GM18499 (cell line): ENCODE data around the gene APOBEC3C.
"Not testable (repeated sequence)": the region's sequence is repeated elsewhere in the genome, so short reads cannot be mapped to it uniquely, and the experiment has no call there.

Source experiments
- ATAC-seq: cut with Tn5 transposase; IDR thresholded peaks from one replicate; pipeline ENCODE4 v1.9.1; 2021; ENCODE audit warnings: moderate number of reproducible peaks; ENCODE audit not compliant: insufficient read depth, unreplicated experiment

APOBEC3C gene

GRCh38 chr22:39013942-39014722 lies at the start of gene APOBEC3C:
TSS of gene APOBEC3C (plus strand) at chr22:39014257. CDS start at chr22:39014363, 106 bp downstream.
- ATAC-seq = no peak

GRCh38 chr22:38964306-38964705 lies 49.8 kb upstream of the APOBEC3C start:
- ATAC-seq = no peak

DNA sequence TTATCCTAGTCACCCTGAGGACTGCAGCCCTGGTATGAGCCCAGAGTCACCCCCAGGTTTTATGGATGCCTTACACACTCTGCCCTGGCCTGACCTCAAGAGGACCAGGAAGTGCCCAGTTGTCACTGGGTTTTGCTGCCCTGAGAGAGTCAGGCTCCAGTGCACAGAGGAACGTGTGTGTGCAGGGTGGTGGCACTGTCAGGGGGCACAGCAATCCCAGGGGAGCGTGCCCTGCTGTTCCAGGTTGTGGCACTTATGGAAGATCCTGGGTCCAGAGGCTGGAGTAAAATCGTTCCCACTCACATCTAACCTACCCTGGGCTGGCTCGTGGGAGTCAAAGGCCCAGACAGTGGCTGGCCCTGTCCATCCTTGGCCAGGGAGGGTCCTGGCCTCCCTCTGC lies 49.1 kb upstream of the APOBEC3C start:
- ATAC-seq = no peak

- no peak for ATAC-seq
Observed at GRCh38 chr22:38965614-38966379, 48.3 kb upstream of the APOBEC3C start.

DNA sequence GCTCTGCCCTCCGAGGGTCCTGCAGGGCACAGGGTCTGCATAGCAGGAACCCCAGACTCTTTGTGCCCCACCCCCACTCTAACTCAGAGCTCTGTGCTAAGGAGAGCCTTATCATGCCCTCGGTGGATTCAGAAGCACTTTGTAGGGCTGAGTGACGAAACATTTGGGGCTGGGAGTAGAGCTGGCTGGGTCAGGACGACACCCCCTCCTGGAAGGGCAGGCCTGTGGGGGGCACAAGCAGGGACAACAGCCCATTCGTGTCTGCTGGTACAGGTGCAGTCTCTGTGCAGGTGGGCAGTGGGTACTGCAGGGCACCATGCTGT lies 47.7 kb upstream of the APOBEC3C start:
- no peak for ATAC-seq

- ATAC-seq = no peak
Observed at GRCh38 chr22:38966942-38967341, 47.1 kb upstream of the APOBEC3C start.

- ATAC-seq = no peak
Observed at GRCh38 chr22:38967451-38968450, 46.3 kb upstream of the APOBEC3C start.

- ATAC-seq = no peak
Observed at GRCh38 chr22:38968801-38969200, 45.3 kb upstream of the APOBEC3C start.

GRCh38 chr22:38970551-38970950 lies 43.5 kb upstream of the APOBEC3C start:
- ATAC-seq = no peak

DNA sequence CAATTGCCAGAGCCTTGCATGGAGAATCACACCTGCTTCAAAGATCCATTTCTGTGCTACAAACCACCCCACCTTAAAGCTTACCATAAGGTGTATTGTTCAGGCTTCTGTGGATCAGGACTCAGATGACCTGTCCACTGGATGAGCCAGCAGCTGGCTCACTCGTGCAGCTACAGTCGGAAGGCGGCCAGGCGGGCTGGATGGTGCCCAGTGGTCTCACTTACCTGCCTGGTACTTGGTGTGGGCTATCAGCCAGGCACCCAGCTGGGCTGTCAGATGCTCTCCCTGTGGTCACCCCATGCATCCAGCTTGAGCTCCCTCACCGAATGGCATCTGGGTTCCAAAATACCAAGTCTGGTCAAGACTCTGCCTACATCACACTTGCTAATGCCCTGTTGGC lies 42.9 kb upstream of the APOBEC3C start:
- no peak for ATAC-seq

DNA sequence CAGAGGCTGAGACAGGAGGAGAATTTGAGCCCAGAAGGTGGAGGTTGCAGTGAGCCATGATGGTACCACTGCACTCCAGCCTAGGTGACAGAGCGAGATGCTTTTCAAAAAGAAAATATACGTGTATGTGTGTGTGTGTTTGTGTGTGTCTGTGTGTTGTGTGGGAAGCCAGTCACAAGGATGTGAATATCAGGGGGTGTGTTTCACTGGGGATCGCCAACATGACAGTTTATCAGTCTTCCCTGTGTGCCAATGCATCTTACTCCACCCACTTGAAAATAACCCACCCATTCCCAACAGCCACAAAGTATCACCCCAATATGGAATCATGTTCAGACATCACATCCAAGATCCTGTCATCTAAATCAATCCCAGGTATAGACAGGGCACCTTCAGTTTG lies 42.3 kb upstream of the APOBEC3C start:
- no peak for ATAC-seq

DNA sequence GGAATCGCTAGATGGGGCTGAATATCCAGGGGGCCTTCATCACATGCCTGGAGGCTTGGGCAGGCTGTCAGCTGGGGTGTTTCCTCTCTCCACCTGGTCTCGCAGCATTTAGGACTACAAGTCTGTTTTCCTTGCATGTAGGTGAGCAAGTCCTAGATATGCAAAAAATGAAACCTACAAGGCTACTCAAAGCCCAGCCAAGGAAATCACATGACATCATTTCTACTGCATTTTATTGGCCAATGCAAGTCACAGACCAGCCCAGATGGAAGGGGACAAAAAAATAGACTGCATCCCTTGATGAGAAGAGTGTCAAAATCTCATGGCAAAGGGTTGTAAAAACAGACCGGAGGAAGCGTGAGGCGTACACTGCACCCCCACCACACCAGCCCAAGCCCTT lies 41.5 kb upstream of the APOBEC3C start:
- ATAC-seq = no peak

DNA sequence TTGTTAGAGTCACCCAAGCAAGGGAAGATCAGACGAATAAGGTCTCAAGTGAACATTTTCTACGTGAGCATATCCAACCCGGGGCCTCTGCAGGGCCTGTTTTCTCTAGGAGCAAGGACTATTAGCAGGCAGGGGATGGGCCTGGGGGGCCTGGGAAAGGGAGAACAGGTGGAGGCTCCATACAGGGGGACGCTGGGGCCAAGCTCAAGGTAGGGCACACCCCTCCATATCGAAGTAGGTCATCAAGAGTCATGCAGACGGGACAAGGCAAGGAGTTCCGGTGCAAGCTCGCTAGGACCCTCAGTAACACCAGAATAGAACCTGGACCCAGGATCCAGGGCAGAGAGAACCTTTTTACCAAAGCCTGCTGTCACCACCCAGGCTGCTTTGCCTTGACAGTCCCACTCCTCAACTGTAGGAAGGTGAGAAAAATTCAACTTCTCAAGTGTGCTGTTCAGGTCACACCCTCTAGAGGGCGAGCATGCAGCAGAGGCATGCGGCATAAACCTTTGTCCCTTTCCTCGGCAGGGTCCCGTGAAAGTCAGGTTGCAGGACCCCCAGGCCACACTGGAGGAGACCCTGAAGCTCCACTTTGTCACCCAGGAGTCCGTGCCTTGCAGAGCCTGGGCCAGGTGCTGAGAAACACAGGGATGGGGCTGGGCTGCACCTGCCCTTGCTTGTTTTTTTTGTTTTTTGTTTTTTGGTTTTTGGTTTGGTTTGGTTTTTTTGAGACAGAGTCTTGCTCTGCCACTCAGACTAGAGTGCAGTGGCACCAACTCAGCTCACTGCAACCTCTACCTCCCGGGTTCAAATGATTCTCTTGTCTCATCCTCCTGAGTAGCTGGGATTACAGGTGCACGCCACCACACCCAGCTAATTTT lies 40.5 kb upstream of the APOBEC3C start:
- ATAC-seq = no peak

DNA sequence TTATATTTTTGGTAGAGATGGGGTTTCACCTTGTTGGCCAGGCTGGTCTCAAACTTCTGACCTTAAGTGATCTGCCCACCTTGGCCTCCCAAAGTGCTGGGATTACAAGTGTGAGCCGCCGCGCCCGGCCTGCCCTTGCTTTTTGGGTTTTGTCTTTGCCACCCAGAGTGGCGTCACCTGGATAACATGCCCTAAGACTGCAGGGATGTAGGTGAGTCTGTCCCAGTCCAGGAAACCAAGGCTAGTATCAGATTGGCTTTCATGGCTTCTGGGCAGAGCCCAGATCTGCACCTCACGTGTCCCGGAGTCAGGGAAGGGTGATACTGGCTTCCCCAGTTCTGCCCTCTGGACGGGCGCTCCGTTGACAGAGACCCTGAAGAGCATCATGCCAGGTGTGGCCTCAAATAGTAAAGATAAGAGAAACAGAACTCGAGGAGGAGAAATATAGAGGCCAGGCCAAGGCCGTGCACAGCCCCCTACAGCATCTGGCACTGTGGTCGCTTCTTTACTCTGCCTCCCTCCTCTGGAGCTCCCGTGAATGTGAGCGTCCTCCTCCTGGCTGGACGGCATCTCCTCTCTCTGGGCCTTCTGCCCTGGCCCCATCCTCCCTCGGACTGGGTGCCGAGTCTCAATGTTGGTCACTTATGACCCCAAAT lies 39.8 kb upstream of the APOBEC3C start:
- no peak for ATAC-seq

DNA sequence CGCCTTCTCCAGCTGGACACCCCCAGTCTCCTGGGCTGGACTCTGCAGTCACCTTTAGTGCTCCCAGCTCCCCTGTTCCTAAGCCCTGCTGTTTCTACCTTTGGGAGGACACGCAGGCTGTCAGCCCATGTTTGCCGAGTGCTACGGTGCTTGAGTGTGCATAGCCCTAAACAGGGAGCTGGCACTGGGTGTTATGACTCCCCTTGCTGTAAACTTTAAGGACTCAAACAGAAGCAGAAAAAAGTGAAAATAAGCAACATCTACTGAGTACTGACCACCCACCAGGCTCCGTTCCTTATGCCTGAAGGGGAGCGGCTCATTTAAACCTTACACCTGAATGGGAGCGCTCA lies 39.3 kb upstream of the APOBEC3C start:
- no peak for ATAC-seq

DNA sequence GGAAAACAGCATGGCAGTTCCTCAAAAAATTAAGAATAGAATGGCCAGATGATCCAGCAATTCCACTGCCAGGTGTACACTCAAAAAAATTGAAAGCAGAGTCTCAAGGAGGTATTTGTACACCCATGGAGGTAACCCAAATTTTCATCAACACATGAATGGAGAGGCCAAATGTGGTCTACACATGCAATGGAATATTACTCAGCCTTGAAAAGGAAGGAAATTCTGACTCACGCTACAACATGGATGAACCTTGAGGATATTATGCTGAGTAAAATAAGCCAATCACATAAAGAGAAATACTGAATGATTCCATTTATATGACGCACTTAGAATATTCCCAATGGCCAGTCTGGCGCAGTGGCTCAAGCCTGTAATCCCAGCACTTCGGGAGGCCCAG lies 36.8 kb upstream of the APOBEC3C start:
- ATAC-seq = not testable (repeated sequence)

- not testable (repeated sequence) for ATAC-seq
Observed at GRCh38 chr22:38980587-38980986, 33.5 kb upstream of the APOBEC3C start.

DNA sequence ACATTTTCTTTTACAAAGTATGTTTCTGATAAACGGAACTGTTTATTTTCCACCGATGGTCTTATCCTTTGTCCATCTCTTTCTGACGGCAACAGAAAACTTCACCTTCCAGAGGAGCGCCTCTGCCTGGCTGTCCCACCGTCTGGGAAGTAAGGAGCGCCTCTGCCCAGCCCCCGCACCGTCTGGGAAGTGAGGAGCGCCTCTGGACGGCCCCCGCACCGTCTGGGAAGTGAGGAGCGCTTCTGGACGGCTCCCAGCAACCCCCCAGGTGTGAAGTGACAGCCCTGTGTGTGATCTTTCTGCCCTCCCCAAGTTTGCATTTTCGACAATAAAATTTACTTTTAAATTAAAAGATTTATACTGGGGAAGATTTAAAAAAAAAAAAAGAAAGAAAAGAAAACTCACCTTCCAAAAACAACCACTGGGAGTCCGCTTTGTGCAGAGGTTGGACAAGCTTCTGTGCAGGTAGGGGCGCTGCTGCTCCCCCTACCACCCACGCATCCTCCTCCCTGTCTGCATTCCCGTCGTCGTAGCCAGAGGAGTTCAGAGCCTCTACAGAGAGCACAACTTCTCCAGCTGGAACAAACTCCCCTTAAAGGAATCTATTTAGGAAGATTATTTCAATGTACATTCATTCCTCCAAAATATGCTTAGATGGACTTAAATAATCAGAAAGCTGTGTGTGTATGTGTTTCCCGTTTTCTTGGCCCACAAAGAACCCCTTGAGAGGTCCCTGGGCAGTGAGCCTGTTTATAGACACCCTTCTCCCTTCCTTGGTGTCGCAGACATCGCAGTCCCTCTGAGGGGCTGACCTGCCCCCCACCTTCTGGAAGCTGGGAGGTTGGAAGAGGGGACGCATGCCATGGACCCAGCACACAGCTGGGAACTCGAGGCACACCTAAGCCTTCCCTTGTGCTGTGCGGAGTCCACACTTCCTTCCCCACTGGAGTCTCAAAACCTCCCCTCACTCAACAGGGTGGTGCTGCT lies 32.8 kb upstream of the APOBEC3C start:
- no peak for ATAC-seq
